ENCODE measurements around the gene POLR2H.
A peak's percentile ranks its signal among the peaks of the same experiment; 100 is the strongest.

Gene POLR2H

GRCh38 chr3:184343200-184343876 lies 18.2 kb upstream of the POLR2H start:
- 68% methylated on average over 5 of the region's 5 CpGs for WGBS, 2 experiments
- H3K27me3 ChIP-seq (ENCODE audit: control insufficient read depth, insufficient read depth, low read length, poor library complexity, severe bottlenecking) = no peaks in the 10 kb centered on the region
- H3K36me3 ChIP-seq (ENCODE audit: control insufficient read depth, insufficient read depth, low read length) = peaks cover 7% of the 10 kb centered on the region
- no peak overlapping the region for H3K27ac ChIP-seq (ENCODE audit: insufficient read depth, low read depth, low read length, poor library complexity, severe bottlenecking)
- H3K4me3 ChIP-seq (ENCODE audit: insufficient read depth, low read depth, low read length) = no peak overlapping the region
- H3K4me1 ChIP-seq (ENCODE audit: control insufficient read depth, insufficient read depth, low read length) = peaks cover 32% of the 10 kb centered on the region
- no peaks in the 10 kb centered on the region for H3K9me3 ChIP-seq (ENCODE audit: control insufficient read depth, low read length)

- H3K4me1 ChIP-seq (ENCODE audit: control insufficient read depth, insufficient read depth, low read length) = peaks cover 23% of the 10 kb centered on the region
- no peaks in the 10 kb centered on the region for H3K27me3 ChIP-seq (ENCODE audit: control insufficient read depth, insufficient read depth, low read length, poor library complexity, severe bottlenecking)
- H3K27ac ChIP-seq (ENCODE audit: insufficient read depth, low read depth, low read length, poor library complexity, severe bottlenecking) = no peak overlapping the region
- H3K9me3 ChIP-seq (ENCODE audit: control insufficient read depth, low read length) = no peaks in the 10 kb centered on the region
- H3K36me3 ChIP-seq (ENCODE audit: control insufficient read depth, insufficient read depth, low read length) = peaks cover 7% of the 10 kb centered on the region
- H3K4me3 ChIP-seq (ENCODE audit: insufficient read depth, low read depth, low read length) = no peak overlapping the region
- 83% methylated on average over 23 of the region's 24 CpGs for WGBS, 2 experiments
These were observed 16.8 kb upstream of the POLR2H start for GRCh38 chr3:184344579-184345316.

- peak overlapping the region; percentile 38 for H3K27ac ChIP-seq (ENCODE audit: insufficient read depth, low read depth, low read length, poor library complexity, severe bottlenecking)
- 21 to 24% methylated on average over 14 of the region's 14 CpGs for WGBS, 2 experiments
- H3K4me1 ChIP-seq (ENCODE audit: control insufficient read depth, insufficient read depth, low read length) = peaks cover 23% of the 10 kb centered on the region
- no peaks in the 10 kb centered on the region for H3K27me3 ChIP-seq (ENCODE audit: control insufficient read depth, insufficient read depth, low read length, poor library complexity, severe bottlenecking)
- peaks cover 9% of the 10 kb centered on the region for H3K36me3 ChIP-seq (ENCODE audit: control insufficient read depth, insufficient read depth, low read length)
- no peaks in the 10 kb centered on the region for H3K9me3 ChIP-seq (ENCODE audit: control insufficient read depth, low read length)
- no peak overlapping the region for H3K4me3 ChIP-seq (ENCODE audit: insufficient read depth, low read depth, low read length)
These were observed 16.0 kb upstream of the POLR2H start for GRCh38 chr3:184345317-184346144.

- WGBS, 2 experiments = 96% methylated on average over 20 of the region's 20 CpGs
- no peak overlapping the region for H3K27ac ChIP-seq (ENCODE audit: insufficient read depth, low read depth, low read length, poor library complexity, severe bottlenecking)
- H3K4me1 ChIP-seq (ENCODE audit: control insufficient read depth, insufficient read depth, low read length) = peaks cover 31% of the 10 kb centered on the region
- H3K27me3 ChIP-seq (ENCODE audit: control insufficient read depth, insufficient read depth, low read length, poor library complexity, severe bottlenecking) = no peaks in the 10 kb centered on the region
- H3K9me3 ChIP-seq (ENCODE audit: control insufficient read depth, low read length) = no peaks in the 10 kb centered on the region
- H3K4me3 ChIP-seq (ENCODE audit: insufficient read depth, low read depth, low read length) = no peak overlapping the region
- H3K36me3 ChIP-seq (ENCODE audit: control insufficient read depth, insufficient read depth, low read length) = peaks cover 13% of the 10 kb centered on the region
These were observed 14.9 kb upstream of the POLR2H start for GRCh38 chr3:184346480-184347190.

GRCh38 chr3:184347321-184348056 lies 14.0 kb upstream of the POLR2H start:
- H3K9me3 ChIP-seq (ENCODE audit: control insufficient read depth, low read length) = no peaks in the 10 kb centered on the region
- H3K4me1 ChIP-seq (ENCODE audit: control insufficient read depth, insufficient read depth, low read length) = peaks cover 36% of the 10 kb centered on the region
- peaks cover 10% of the 10 kb centered on the region for H3K36me3 ChIP-seq (ENCODE audit: control insufficient read depth, insufficient read depth, low read length)
- H3K4me3 ChIP-seq (ENCODE audit: insufficient read depth, low read depth, low read length) = no peak overlapping the region
- 92 to 93% methylated on average over 12 of the region's 12 CpGs for WGBS, 2 experiments
- no peaks in the 10 kb centered on the region for H3K27me3 ChIP-seq (ENCODE audit: control insufficient read depth, insufficient read depth, low read length, poor library complexity, severe bottlenecking)
- H3K27ac ChIP-seq (ENCODE audit: insufficient read depth, low read depth, low read length, poor library complexity, severe bottlenecking) = no peak overlapping the region

DNA sequence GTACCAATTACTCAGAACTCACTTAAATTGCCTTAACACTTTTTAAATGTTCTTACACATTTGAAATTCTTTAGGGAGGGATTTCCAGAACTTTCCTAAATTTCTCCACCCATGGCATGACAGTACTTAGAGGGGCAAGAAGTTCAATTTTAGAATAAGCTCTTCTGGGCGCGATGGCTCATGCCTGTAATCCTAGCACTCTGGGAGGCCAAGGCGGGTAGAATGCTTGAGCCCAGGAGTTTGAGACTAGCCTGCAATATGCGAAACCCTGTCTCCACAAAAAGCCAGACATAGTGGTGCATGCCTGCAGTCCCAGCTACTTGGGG lies 13.5 kb upstream of the POLR2H start:
- H3K4me3 ChIP-seq (ENCODE audit: insufficient read depth, low read depth, low read length) = no peak overlapping the region
- no peaks in the 10 kb centered on the region for H3K9me3 ChIP-seq (ENCODE audit: control insufficient read depth, low read length)
- H3K36me3 ChIP-seq (ENCODE audit: control insufficient read depth, insufficient read depth, low read length) = peaks cover 13% of the 10 kb centered on the region
- 90 to 91% methylated on average over 4 of the region's 4 CpGs for WGBS, 2 experiments
- H3K27ac ChIP-seq (ENCODE audit: insufficient read depth, low read depth, low read length, poor library complexity, severe bottlenecking) = no peak overlapping the region
- no peaks in the 10 kb centered on the region for H3K27me3 ChIP-seq (ENCODE audit: control insufficient read depth, insufficient read depth, low read length, poor library complexity, severe bottlenecking)
- H3K4me1 ChIP-seq (ENCODE audit: control insufficient read depth, insufficient read depth, low read length) = peaks cover 36% of the 10 kb centered on the region

GRCh38 chr3:184349563-184350470 lies 11.7 kb upstream of the POLR2H start:
- WGBS, 2 experiments = 90 to 92% methylated on average over 10 of the region's 10 CpGs
- Histone ChIP-seq H3K4me1 (ENCODE audit: control insufficient read depth, insufficient read depth, low read length) (peaks cover 29% of the 10 kb centered on the region), H3K9me3 (ENCODE audit: control insufficient read depth, low read length) (no peaks in the 10 kb centered on the region), H3K27ac (ENCODE audit: insufficient read depth, low read depth, low read length, poor library complexity, severe bottlenecking) (no peak overlapping the region), H3K4me3 (ENCODE audit: insufficient read depth, low read depth, low read length) (no peak overlapping the region), H3K36me3 (ENCODE audit: control insufficient read depth, insufficient read depth, low read length) (peaks cover 20% of the 10 kb centered on the region), H3K27me3 (ENCODE audit: control insufficient read depth, insufficient read depth, low read length, poor library complexity, severe bottlenecking) (no peaks in the 10 kb centered on the region)

DNA sequence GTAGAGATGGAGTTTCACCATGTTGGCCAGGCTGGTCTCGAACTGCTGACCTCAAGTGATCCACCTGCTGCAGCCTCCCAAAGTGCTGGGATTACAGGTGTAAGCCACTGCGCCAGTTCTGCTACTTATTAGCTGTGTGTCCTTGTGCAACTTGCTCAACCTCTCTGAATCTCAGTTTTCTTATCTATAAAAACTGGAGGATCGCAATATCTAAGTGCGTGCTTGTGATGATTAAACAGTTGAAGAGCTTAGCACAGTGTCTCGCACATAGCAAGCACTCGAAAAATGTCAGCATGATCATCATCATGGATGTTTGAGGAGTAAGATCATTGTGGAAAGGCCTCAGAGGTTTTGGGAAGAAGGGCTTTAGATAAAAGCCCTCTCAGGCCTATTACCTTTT lies 10.9 kb upstream of the POLR2H start:
- no peaks in the 10 kb centered on the region for H3K9me3 ChIP-seq (ENCODE audit: control insufficient read depth, low read length)
- WGBS, 2 experiments = 92 to 96% methylated on average over 6 of the region's 6 CpGs
- H3K27me3 ChIP-seq (ENCODE audit: control insufficient read depth, insufficient read depth, low read length, poor library complexity, severe bottlenecking) = no peaks in the 10 kb centered on the region
- H3K36me3 ChIP-seq (ENCODE audit: control insufficient read depth, insufficient read depth, low read length) = peaks cover 22% of the 10 kb centered on the region
- no peak overlapping the region for H3K27ac ChIP-seq (ENCODE audit: insufficient read depth, low read depth, low read length, poor library complexity, severe bottlenecking)
- no peak overlapping the region for H3K4me3 ChIP-seq (ENCODE audit: insufficient read depth, low read depth, low read length)
- H3K4me1 ChIP-seq (ENCODE audit: control insufficient read depth, insufficient read depth, low read length) = peaks cover 21% of the 10 kb centered on the region

Data from ectodermal cell (in vitro differentiated cells).